ENCODE results near the gene BEND3. TPM values are rescaled to one million over a fixed set of nuclear protein-coding genes. Genes with fewer than 3 reads are reported as not detected.
A peak's percentile ranks its signal among the peaks of the same experiment; 100 is the strongest.
"Not testable (repeated sequence)": the region's sequence is repeated elsewhere in the genome, so short reads cannot be mapped to it uniquely, and the experiment has no call there.

Gene BEND3
- 3.8 TPM for total RNA-seq

GRCh38 chr6:107114926-107115694, at the start of gene BEND3:
Gene BEND3 (minus strand): TSS chr6:107115515. CDS start chr6:107099285, 16,230 bp downstream.
- peak; percentile 65 for DNase-seq

DNA sequence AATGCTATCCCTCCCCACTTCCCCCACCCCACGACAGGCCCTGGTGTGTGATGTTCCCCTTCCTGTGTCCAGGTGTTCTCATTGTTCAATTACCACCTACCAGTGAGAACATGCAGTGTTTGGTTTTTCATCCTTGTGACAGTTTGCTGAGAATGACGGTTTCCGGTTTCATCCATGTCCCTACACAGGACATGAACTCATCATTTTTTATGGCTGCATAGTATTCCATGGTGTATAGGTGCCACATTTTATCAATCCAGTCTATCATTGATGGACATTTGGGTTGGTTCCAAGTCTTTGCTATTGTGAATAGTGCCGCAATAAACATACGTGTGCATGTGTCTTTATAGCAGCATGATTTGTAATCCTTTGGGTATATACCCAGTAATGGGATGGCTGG, 49.0 kb upstream of the BEND3 start:
- DNase-seq = not testable (repeated sequence)

DNA sequence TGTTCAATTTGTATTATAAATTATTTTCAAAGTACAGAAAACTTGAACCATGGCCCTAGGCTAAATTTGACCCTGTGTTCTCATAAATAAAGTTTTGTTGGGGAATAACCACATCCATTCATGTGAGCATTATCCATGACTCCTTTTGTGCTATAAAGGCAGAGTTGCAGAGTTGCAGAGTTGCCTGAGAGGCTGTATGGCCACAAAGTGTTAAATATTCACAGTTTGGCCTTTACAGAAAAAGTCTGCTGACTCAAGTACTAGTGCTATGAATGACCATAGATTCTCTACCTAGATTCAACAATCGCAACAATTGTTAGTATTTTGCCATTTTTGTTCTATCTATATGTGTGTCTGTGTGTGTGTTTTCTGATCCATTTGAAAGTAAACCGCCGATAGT, 46.2 kb upstream of the BEND3 start:
- DNase-seq = no peak

GRCh38 chr6:107156617-107157016, 41.3 kb upstream of the BEND3 start:
- DNase-seq = no peak

DNA sequence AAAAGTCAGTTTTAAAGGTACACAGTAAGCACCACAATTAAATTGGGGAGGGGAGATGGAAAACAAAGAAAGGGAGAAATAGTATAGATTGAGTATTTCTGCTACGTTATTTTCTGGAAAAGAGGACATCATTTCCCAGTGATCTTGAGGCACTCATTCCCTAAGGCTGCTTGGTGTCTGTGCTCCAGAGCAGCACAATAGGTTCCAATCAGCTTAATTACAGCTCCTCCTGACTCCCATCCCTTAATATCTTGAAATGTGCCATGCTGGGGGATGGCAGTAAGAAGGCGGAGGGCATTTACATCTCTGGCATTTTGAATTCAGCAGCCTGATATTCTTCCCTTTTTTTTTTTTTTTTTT, 39.5 kb upstream of the BEND3 start:
- no peak for DNase-seq

GRCh38 chr6:107154131-107154800, 39.0 kb upstream of the BEND3 start:
- DNase-seq = peak; percentile 35

- DNase-seq = no peak
Measured at GRCh38 chr6:107152638-107153430, 37.5 kb upstream of the BEND3 start.

DNA sequence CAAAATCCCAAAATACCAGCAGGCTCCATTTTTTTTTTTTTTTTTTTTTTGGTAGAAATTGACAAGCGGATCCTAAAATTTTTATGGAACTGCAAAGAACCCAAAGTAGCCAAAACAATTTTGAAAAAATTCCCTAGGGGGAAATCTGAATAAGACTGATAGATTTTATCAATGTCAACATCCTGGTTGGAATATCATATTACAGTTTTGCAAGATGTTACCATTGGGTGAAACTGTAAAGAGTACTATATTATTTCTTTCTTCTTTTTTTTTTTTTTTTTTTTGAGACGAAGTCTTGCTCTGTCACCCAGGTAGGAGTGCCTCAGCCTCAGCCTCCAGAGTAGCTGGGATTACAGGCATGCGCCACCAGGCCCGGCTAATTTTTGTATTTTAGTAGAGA, 29.4 kb upstream of the BEND3 start:
- DNase-seq = no peak

DNA sequence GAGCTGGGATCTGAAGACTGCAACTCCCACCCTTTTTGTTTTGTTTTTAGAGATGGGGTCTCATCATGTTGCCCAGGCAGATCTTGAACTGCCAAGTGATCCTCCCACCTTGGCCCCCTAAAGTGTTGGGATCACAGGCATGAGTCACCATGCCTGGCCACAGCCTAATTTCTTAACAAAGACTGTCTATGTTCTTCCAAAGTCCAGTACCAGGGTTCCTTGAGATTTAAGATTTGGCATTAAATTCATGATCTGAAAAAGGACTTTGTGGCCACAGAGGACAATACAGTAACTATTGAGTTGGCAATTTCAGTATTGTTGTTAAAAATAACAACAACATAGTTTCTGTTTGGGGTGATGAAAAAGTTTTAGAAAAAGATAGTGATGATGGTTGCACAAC, 28.7 kb upstream of the BEND3 start:
- DNase-seq = no peak

GRCh38 chr6:107140581-107140980, 25.3 kb upstream of the BEND3 start:
- DNase-seq = no peak

- DNase-seq = not testable (repeated sequence)
Measured at GRCh38 chr6:107136324-107136723, 21.0 kb upstream of the BEND3 start.

DNA sequence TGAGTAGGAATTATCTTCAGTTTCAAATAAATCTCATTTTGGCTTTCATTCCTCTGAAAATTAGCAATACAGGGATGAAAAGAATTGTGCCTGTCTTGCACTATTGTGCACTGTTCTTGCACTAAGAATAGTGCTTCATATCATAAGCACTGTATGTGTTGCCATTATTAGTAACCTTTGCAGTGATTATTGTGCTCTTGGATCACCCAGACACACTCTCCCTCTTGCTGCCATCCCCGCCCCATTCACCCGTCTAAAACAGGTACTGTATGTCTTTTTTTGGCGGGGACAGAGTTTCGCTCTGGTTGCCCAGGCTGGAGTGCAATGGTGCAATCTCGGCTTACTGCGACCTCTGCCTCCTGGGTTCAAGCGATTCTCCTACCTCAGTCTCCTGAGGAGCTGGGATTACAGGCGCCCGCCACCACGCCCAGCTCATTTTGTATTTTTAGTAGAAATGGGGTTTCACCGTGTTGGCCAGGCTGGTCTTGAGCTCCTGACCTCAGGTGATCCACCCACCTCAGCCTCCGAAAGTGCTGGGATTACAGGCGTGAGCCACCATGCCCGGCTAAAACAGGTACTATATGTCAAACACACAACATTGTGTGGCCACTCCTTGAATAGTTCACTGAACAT, 19.8 kb upstream of the BEND3 start:
- DNase-seq = not testable (repeated sequence)

DNA sequence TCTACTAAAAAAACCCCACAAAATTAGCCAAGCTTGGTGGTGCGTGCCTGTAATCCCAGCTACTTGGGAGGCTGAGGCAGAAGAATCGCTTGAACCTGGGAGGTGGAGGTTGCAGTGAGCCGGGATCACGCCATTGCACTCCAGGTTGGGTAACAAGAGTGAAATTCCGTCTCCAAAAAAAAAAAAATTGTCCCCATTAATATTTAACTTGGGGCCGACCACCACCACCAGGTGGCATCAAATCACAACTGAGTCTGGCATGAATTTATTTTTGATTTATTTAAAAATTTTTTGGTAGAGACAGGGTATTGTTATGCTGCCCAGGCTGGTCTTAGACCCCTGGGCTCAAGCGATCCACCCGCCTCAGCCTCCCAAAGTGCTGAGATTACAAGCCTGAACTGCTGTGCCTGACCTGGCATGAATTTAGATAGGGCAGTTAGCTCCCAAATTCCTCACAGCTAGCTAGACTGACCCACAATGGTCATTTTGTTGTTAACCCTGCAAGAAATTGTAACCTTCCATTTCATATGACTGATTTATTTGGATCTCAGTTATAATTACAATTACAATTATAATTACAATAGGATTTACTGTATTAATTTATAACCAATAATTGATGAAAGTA, 17.1 kb upstream of the BEND3 start:
- DNase-seq = peak; percentile 66

DNA sequence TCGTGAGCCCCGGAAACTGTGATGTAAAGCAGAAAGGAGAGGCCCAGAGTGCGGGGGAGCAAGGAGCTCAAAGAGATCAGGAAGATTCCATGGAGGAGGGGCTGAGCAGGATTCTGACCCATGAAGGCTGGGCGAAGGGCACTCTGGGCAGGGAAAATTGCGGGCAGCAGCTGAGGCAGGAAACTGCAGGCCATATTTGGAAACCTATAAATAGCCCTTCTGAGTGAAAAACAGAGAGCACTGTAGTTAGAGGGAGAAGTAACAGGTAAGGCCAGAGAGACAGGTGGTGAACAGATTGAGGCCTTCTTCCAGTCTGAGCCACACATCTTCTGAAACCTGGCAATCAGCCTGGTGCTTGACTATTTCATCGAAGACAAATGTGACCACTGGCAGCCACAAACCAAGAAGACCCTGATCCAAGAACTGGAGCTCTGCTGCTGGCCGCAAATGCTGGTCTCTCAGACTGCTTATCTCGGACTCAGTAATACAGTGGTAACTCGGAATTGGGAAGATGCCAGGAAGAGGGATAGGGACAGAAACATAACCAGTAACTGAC, 14.1 kb upstream of the BEND3 start:
- DNase-seq = peak; percentile 20

DNA sequence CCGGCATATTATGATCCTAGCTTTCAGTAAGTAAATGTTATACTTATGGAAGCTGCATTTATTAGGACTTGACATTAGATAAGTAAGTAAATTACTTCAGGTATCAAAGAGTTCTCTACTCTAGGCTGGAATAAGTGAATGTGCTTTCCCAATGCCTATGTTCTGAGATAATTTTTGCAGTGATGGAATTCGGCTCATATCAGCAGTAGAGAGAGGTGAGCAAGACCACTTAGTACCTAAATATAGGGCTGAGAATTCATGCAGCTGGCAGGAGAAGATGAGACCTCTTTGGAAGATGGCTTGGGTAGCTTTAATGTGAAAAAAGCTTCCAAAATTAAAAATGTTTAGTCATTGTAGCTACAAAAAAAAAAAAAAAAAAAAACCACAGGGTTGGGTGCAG, 13.3 kb upstream of the BEND3 start:
- no peak for DNase-seq

- DNase-seq = no peak
Measured at GRCh38 chr6:107128175-107128574, 12.9 kb upstream of the BEND3 start.

GRCh38 chr6:107125771-107126170, 10.5 kb upstream of the BEND3 start:
- DNase-seq = no peak

DNA sequence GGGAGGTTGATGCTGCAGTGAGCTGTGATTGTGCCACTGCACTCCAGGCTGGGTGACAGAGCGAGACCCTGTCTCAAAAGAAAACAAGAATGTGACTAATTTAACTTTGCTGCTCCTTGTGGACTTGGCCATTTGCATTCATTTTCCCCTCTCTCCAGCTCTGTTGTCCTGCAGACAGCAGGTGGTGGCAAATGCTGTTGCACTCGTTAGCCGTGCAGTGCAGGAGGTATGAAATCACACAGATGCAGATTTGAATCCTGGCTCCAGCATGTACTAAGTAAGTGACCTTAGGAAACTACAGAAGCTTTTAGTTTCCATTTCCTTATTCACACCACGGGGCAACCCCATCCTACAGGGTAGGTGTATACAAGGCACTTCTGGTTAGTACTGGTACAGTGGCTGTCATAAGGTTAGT, 9.6 kb upstream of the BEND3 start:
- no peak for DNase-seq

GRCh38 chr6:107123501-107123900, 8.2 kb upstream of the BEND3 start:
- no peak for DNase-seq

DNA sequence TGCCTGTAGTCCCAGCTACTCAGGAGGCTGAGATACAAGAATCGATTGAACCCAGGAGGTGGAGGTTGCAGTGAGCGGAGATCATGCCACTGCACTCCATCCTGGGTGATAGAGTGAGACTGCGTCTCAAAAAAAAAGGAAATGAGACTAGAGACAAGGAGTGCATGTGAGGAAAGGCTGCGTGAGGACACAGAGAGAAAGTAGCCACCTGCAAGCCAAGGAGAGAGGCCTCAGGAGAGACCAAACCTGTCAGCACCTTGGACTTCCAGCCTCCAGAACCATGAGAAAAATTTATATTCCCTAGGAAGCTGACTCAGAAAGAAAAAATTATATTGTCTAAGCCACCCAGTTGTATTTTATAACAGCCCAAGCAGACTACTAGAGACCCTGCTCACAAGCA, 7.4 kb upstream of the BEND3 start:
- DNase-seq = no peak

- DNase-seq = no peak
Measured at GRCh38 chr6:107121964-107122495, 6.7 kb upstream of the BEND3 start.

DNA sequence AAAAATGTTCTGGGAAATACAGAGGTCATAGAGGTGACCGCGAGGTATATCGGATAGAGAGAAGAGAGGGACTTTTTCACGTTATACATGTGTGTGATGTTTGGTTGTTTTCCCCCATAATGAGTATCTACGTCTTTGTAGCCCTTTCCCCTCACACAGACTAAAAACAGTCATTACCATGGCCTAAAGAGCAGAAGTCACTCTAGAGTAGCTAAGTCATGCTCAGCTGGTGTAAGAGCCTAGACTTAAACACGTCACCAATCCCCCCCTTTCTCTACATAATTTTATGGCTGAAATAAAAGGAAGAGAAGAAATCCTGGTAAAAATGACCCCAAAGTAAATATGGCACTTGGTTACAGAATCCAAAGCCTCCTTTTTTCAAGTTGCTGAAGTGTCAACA, 6.0 kb upstream of the BEND3 start:
- no peak for DNase-seq

Data from tongue (tissue), 2 donors.